ENCODE measurements around the gene LY6G6C. TPM values are rescaled to one million over a fixed set of nuclear protein-coding genes. Genes with fewer than 3 reads are reported as not detected.

The LY6G6C gene
- total RNA-seq, 4 donors from 2014 or later: 0.53 to 14.6 (median 2.4) TPM

- H3K9me3 ChIP-seq: no peaks in the 10 kb centered on the region
- no peak overlapping the region for H3K4me3 ChIP-seq
- DNase-seq: no peak
- peaks cover 0 to 29% (median 0%) of the 10 kb centered on the region in 3 donors for H3K36me3 ChIP-seq
- peak overlapping the region in 3 of 4 donors; percentile 28 to 97 (median 42) for H3K27ac ChIP-seq
- peaks cover 21 to 73% (median 27%) of the 10 kb centered on the region in 3 donors for H3K4me1 ChIP-seq
- H3K27me3 ChIP-seq: no peaks in the 10 kb centered on the region
- intact Hi-C loops (cut with DNase I): no loop called here
- TF ChIP-seq POLR2A (IDR thresholded peaks at IDR 0.05) (no peak), CTCF (IDR thresholded peaks at IDR 0.05) (no peak)
- 77 to 84% methylated on average over 12 of the region's 12 CpGs for WGBS, 2 donors
Observed at GRCh38 chr6:31725502-31726350, 4.2 kb upstream of the LY6G6C start.

- Histone ChIP-seq H3K9me3 (no peaks in the 10 kb centered on the region), H3K27me3 (no peaks in the 10 kb centered on the region), H3K4me3 (no peak overlapping the region), H3K4me1 (peaks cover 20 to 75% (median 24%) of the 10 kb centered on the region in 3 donors), H3K27ac (peak overlapping the region in 2 of 4 donors; percentile 10 to 21), H3K36me3 (peaks cover 0 to 26% (median 0%) of the 10 kb centered on the region in 3 donors)
- TF ChIP-seq POLR2A (IDR thresholded peaks at IDR 0.05) (no peak), CTCF (IDR thresholded peaks at IDR 0.05) (no peak)
- 84% methylated on average over 13 to 18 of the region's 25 CpGs for WGBS, 2 donors
- intact Hi-C loops (cut with DNase I): no loop called here
- no peak for DNase-seq
Observed at GRCh38 chr6:31723980-31724691, 2.6 kb upstream of the LY6G6C start.

GRCh38 chr6:31723245-31723979, 1.9 kb upstream of the LY6G6C start, which contains the start of gene MPIG6B:
TSS of gene MPIG6B (plus strand) at chr6:31723373. CDS start at chr6:31723384, 11 bp downstream.
- no peaks in the 10 kb centered on the region for H3K27me3 ChIP-seq
- no peak for DNase-seq
- intact Hi-C loops (cut with DNase I): no loop called here
- peaks cover 13 to 75% (median 22%) of the 10 kb centered on the region in 3 donors for H3K4me1 ChIP-seq
- no peaks in the 10 kb centered on the region for H3K9me3 ChIP-seq
- peaks cover 0 to 25% (median 0%) of the 10 kb centered on the region in 3 donors for H3K36me3 ChIP-seq
- 75 to 79% methylated on average over 8 to 14 of the region's 46 CpGs for WGBS, 2 donors
- H3K27ac ChIP-seq: peak within 1 kb of the TSS in 2 of 4 donors; percentile 62 to 94
- no peak within 1 kb of the TSS for H3K4me3 ChIP-seq
- TF ChIP-seq POLR2A (IDR thresholded peaks at IDR 0.05) (no peak), CTCF (IDR thresholded peaks at IDR 0.05) (no peak)

- WGBS, 2 donors: 78 to 89% methylated on average over 1 to 2 of the region's 3 CpGs
Observed at GRCh38 chr6:31722173-31722572, 627 bp upstream of the LY6G6C start.

More at GRCh38 chr6:31722173-31722572, 627 bp upstream of the LY6G6C start:
- no peak for DNase-seq
- H3K27me3 ChIP-seq: no peaks in the 10 kb centered on the region
- H3K9me3 ChIP-seq: no peaks in the 10 kb centered on the region
- intact Hi-C loops (cut with DNase I): no loop called here
- peaks cover 0 to 12% (median 0%) of the 10 kb centered on the region in 3 donors for H3K36me3 ChIP-seq
- no peak overlapping the region for H3K4me3 ChIP-seq
- peaks cover 10 to 74% (median 22%) of the 10 kb centered on the region in 3 donors for H3K4me1 ChIP-seq
- TF ChIP-seq POLR2A (IDR thresholded peaks at IDR 0.05) (no peak), CTCF (IDR thresholded peaks at IDR 0.05) (no peak)
- peak overlapping the region in 3 of 4 donors; percentile 20 to 94 (median 62) for H3K27ac ChIP-seq
